WTC11 (cell line): ENCODE results near the gene SMG1. TPM values are rescaled to one million over a fixed set of nuclear protein-coding genes. Genes with fewer than 3 reads are reported as not detected.

Experiments
- ARID4B ChIP-seq: sonication (generic); formaldehyde crosslinking; IDR thresholded peaks from 2 replicates; pipeline ENCODE4 v1.8.0; 2023; ENCODE audit warnings: missing genetic modification reagents, mild to moderate bottlenecking, borderline replicate concordance
- ATF1 ChIP-seq: sonication (generic); formaldehyde crosslinking; IDR thresholded peaks from 2 replicates; pipeline ENCODE4 v1.8.1; 2023; ENCODE audit warnings: mild to moderate bottlenecking, moderate library complexity, missing genetic modification reagents
- CBFB ChIP-seq: sonication (generic); formaldehyde crosslinking; IDR thresholded peaks from 2 replicates; pipeline ENCODE4 v1.8.1; 2022; ENCODE audit warnings: mild to moderate bottlenecking, low read depth, missing genetic modification reagents
- CREM ChIP-seq: sonication (generic); formaldehyde crosslinking; IDR thresholded peaks from 2 replicates; pipeline ENCODE4 v1.8.1; 2022; ENCODE audit warnings: mild to moderate bottlenecking, missing genetic modification reagents, moderate library complexity
- ERG ChIP-seq: fragments of 250-450 bp; sonication (Bioruptor Pico); IDR thresholded peaks from 2 replicates; pipeline ENCODE4 v1.8.0; 2021; ENCODE audit warnings: mild to moderate bottlenecking
- ETV6 ChIP-seq: sonication (generic); formaldehyde crosslinking; IDR thresholded peaks from 2 replicates; pipeline ENCODE4 v1.8.1; 2022; ENCODE audit warnings: mild to moderate bottlenecking, missing genetic modification reagents
- FOXJ3 ChIP-seq: sonication (generic); formaldehyde crosslinking; IDR thresholded peaks from 2 replicates; pipeline ENCODE4 v1.9.0; 2021; ENCODE audit warnings: missing genetic modification reagents, mild to moderate bottlenecking, borderline replicate concordance
- GABPB1 ChIP-seq: sonication (generic); formaldehyde crosslinking; IDR thresholded peaks from 2 replicates; pipeline ENCODE4 v1.8.1; 2023; ENCODE audit warnings: mild to moderate bottlenecking, missing genetic modification reagents
- HMGA2 ChIP-seq: fragments of 250-450 bp; sonication (Bioruptor Pico); IDR thresholded peaks from 2 replicates; pipeline ENCODE4 v1.4.0; 2021; ENCODE audit warnings: mild to moderate bottlenecking, moderate library complexity
- IRF1 ChIP-seq: sonication (generic); formaldehyde crosslinking; IDR thresholded peaks from 2 replicates; pipeline ENCODE4 v1.8.0; 2023; ENCODE audit warnings: missing genetic modification reagents
- NFE2L1 ChIP-seq: sonication (generic); formaldehyde crosslinking; IDR thresholded peaks from 2 replicates; pipeline ENCODE4 v1.8.1; 2023; ENCODE audit warnings: missing genetic modification reagents
- TP53 ChIP-seq: sonication (generic); formaldehyde crosslinking; IDR thresholded peaks from 2 replicates; pipeline ENCODE4 v1.8.1; 2023; ENCODE audit warnings: mild to moderate bottlenecking, missing genetic modification reagents
- USF2 ChIP-seq: sonication (generic); formaldehyde crosslinking; IDR thresholded peaks from 2 replicates; pipeline ENCODE4 v1.8.1; 2023; ENCODE audit warnings: mild to moderate bottlenecking, missing genetic modification reagents, moderate library complexity
- ZMAT4 ChIP-seq: fragments of 250-450 bp; sonication (Bioruptor Pico); IDR thresholded peaks from 2 replicates; pipeline ENCODE4 v1.9.0; 2021; ENCODE audit warnings: mild to moderate bottlenecking
- ZNF138 ChIP-seq: sonication (generic); formaldehyde crosslinking; conservative IDR thresholded peaks from 2 replicates; pipeline ENCODE4 v1.8.1; 2022; ENCODE audit warnings: mild to moderate bottlenecking, moderate library complexity, missing genetic modification reagents
- total RNA-seq: library from RNA; stranded (reverse); gene quantifications from 3 replicates; pipeline ENCODE4 v1.2.3, GENCODE V29; 2021
- TF ChIP-seq, protein P1 (sequence below): sonication (generic); formaldehyde crosslinking; IDR thresholded peaks from 2 replicates; pipeline ENCODE4 v1.8.1; 2023; ENCODE audit warnings: mild to moderate bottlenecking, missing genetic modification reagents
- TF ChIP-seq, protein P2 (sequence below): sonication (generic); formaldehyde crosslinking; IDR thresholded peaks from 2 replicates; pipeline ENCODE4 v1.8.1; 2022; ENCODE audit warnings: mild to moderate bottlenecking, moderate library complexity, missing genetic modification reagents
- TF ChIP-seq, protein P3 (sequence below): fragments of 250-450 bp; sonication (Bioruptor Pico); IDR thresholded peaks from 2 replicates; pipeline ENCODE4 v1.9.0; 2021; ENCODE audit warnings: mild to moderate bottlenecking
- TF ChIP-seq, protein P4 (sequence below): sonication (generic); formaldehyde crosslinking; IDR thresholded peaks from 2 replicates; pipeline ENCODE4 v1.8.1; 2023; ENCODE audit warnings: mild to moderate bottlenecking, missing genetic modification reagents, borderline replicate concordance

The SMG1 gene
- total RNA-seq, 1 experiment from 2014 or later, result 72.2 TPM

GRCh38 chr16:18789850-18790706 is 136.1 kb downstream of the SMG1 start, which contains the start of gene RPS15A (continued):
- TF ChIP-seq NFE2L1 (CRISPR knock-in tag) (no peak), TP53 (CRISPR knock-in tag) (no peak), FOXJ3 (CRISPR knock-in tag) (no peak), HMGA2 (CRISPR knock-in tag) (no peak), ETV6 (CRISPR knock-in tag) (peak; percentile 95), GABPB1 (CRISPR knock-in tag) (peak; percentile 80), ERG (CRISPR knock-in tag) (no peak), USF2 (CRISPR knock-in tag) (no peak), CBFB (CRISPR knock-in tag) (no peak), CREM (CRISPR knock-in tag) (peak; percentile 86), ZMAT4 (0 out of 2 replicates have a peak, but pooled peaks have one; percentile 17), ARID4B (CRISPR knock-in tag) (no peak; the same call in 1 of the 2 replicates), ATF1 (CRISPR knock-in tag) (no peak), IRF1 (CRISPR knock-in tag) (no peak), ZNF138 (CRISPR knock-in tag) (no peak)
- TF ChIP-seq, protein P1, sequence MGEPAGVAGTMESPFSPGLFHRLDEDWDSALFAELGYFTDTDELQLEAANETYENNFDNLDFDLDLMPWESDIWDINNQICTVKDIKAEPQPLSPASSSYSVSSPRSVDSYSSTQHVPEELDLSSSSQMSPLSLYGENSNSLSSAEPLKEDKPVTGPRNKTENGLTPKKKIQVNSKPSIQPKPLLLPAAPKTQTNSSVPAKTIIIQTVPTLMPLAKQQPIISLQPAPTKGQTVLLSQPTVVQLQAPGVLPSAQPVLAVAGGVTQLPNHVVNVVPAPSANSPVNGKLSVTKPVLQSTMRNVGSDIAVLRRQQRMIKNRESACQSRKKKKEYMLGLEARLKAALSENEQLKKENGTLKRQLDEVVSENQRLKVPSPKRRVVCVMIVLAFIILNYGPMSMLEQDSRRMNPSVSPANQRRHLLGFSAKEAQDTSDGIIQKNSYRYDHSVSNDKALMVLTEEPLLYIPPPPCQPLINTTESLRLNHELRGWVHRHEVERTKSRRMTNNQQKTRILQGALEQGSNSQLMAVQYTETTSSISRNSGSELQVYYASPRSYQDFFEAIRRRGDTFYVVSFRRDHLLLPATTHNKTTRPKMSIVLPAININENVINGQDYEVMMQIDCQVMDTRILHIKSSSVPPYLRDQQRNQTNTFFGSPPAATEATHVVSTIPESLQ (CRISPR knock-in tag), result no peak
- TF ChIP-seq, protein P2, sequence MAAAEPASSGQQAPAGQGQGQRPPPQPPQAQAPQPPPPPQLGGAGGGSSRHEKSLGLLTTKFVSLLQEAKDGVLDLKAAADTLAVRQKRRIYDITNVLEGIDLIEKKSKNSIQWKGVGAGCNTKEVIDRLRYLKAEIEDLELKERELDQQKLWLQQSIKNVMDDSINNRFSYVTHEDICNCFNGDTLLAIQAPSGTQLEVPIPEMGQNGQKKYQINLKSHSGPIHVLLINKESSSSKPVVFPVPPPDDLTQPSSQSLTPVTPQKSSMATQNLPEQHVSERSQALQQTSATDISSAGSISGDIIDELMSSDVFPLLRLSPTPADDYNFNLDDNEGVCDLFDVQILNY, result peak; percentile 83
- TF ChIP-seq, protein P3, sequence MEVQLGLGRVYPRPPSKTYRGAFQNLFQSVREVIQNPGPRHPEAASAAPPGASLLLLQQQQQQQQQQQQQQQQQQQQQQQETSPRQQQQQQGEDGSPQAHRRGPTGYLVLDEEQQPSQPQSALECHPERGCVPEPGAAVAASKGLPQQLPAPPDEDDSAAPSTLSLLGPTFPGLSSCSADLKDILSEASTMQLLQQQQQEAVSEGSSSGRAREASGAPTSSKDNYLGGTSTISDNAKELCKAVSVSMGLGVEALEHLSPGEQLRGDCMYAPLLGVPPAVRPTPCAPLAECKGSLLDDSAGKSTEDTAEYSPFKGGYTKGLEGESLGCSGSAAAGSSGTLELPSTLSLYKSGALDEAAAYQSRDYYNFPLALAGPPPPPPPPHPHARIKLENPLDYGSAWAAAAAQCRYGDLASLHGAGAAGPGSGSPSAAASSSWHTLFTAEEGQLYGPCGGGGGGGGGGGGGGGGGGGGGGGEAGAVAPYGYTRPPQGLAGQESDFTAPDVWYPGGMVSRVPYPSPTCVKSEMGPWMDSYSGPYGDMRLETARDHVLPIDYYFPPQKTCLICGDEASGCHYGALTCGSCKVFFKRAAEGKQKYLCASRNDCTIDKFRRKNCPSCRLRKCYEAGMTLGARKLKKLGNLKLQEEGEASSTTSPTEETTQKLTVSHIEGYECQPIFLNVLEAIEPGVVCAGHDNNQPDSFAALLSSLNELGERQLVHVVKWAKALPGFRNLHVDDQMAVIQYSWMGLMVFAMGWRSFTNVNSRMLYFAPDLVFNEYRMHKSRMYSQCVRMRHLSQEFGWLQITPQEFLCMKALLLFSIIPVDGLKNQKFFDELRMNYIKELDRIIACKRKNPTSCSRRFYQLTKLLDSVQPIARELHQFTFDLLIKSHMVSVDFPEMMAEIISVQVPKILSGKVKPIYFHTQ (CRISPR knock-in tag), result no peak
- TF ChIP-seq, protein P4, sequence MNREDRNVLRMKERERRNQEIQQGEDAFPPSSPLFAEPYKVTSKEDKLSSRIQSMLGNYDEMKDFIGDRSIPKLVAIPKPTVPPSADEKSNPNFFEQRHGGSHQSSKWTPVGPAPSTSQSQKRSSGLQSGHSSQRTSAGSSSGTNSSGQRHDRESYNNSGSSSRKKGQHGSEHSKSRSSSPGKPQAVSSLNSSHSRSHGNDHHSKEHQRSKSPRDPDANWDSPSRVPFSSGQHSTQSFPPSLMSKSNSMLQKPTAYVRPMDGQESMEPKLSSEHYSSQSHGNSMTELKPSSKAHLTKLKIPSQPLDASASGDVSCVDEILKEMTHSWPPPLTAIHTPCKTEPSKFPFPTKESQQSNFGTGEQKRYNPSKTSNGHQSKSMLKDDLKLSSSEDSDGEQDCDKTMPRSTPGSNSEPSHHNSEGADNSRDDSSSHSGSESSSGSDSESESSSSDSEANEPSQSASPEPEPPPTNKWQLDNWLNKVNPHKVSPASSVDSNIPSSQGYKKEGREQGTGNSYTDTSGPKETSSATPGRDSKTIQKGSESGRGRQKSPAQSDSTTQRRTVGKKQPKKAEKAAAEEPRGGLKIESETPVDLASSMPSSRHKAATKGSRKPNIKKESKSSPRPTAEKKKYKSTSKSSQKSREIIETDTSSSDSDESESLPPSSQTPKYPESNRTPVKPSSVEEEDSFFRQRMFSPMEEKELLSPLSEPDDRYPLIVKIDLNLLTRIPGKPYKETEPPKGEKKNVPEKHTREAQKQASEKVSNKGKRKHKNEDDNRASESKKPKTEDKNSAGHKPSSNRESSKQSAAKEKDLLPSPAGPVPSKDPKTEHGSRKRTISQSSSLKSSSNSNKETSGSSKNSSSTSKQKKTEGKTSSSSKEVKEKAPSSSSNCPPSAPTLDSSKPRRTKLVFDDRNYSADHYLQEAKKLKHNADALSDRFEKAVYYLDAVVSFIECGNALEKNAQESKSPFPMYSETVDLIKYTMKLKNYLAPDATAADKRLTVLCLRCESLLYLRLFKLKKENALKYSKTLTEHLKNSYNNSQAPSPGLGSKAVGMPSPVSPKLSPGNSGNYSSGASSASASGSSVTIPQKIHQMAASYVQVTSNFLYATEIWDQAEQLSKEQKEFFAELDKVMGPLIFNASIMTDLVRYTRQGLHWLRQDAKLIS (CRISPR knock-in tag), result peak; percentile 74; the same call in 1 of the 2 replicates
